ENCODE data around the gene RASL12.

Gene RASL12

GRCh38 chr15:65006876-65007275 lies 60.9 kb downstream of the RASL12 start:
- no peak for DNase-seq (ENCODE audit: low read depth in 2 of 2)
- TF ChIP-seq CTCF (IDR thresholded peaks at IDR 0.05; ENCODE audit: low read depth, low read length) = no peak
- no peak overlapping the region for H3K4me3 ChIP-seq (replicated peaks in 1 of 2; ENCODE audit: low read depth in 2 of 2, low read length in 2 of 2)

- no peak for DNase-seq (ENCODE audit: low read depth in 2 of 2)
- TF ChIP-seq CTCF (IDR thresholded peaks at IDR 0.05; ENCODE audit: low read depth, low read length) = no peak
- H3K4me3 ChIP-seq (replicated peaks in 1 of 2; ENCODE audit: low read depth in 2 of 2, low read length in 2 of 2) = no peak overlapping the region
Observed at GRCh38 chr15:65004993-65005392, 62.8 kb downstream of the RASL12 start.

Data from cardiac fibroblast (primary cell).